H1 (cell line): Measurements from ENCODE around the gene NRXN2. TPM values are rescaled to one million over a fixed set of nuclear protein-coding genes. Genes with fewer than 3 reads are reported as not detected.

Experiments
- CTCF ChIA-PET: fragments of 300-600 bp; sonication (Branson Sonifier 250); formaldehyde crosslinking; loops from one replicate; lab custom pipeline; 2021; ENCODE audit not compliant: partially characterized antibody; lab: Charles Lee
- POLR2A ChIA-PET: fragments of 300-600 bp; sonication (Branson Sonifier 250); formaldehyde crosslinking; loops from one replicate; lab custom pipeline; 2021; ENCODE audit warnings: inconsistent platforms; ENCODE audit not compliant: partially characterized antibody; lab: Charles Lee
- DNase-seq, 2 experiments: peaks; one replicate each; pipeline versions ENCODE4 v3.0.0 to v3.0.0-alpha.2; 2010 to 2022; ENCODE audit warnings: low spot score in 2 of 2, low read depth in 1 of 2, mixed read lengths in 1 of 2
- FAIRE-seq: peaks from 2 replicates; lab custom pipeline; 2011; peaks lifted over from hg19 to GRCh38; lab: Jason Lieb, UNC
- H2AFZ ChIP-seq: 2 replicates; pipeline ENCODE4 v1.8.1; 2012; ENCODE audit warnings: low read length, inconsistent platforms
- H2AK5ac ChIP-seq: 2 replicates; pipeline ENCODE4 v1.6.1; 2013; ENCODE audit warnings: low read depth, low read length
- H2BK120ac ChIP-seq: replicated peaks from 2 replicates; pipeline ENCODE3; 2013; ENCODE audit warnings: low read depth, low read length, inconsistent platforms
- H2BK12ac ChIP-seq: 2 replicates; pipeline ENCODE4 v1.6.1; 2013; ENCODE audit warnings: low read depth, low read length
- H2BK15ac ChIP-seq: 2 replicates; pipeline ENCODE4 v1.6.1; 2013; ENCODE audit warnings: low read length
- H2BK20ac ChIP-seq: 2 replicates; pipeline ENCODE4 v1.6.1; 2013; ENCODE audit warnings: low read length
- H2BK5ac ChIP-seq: 2 replicates; pipeline ENCODE4 v1.6.1; 2013; ENCODE audit warnings: low read depth, low read length
- H3K14ac ChIP-seq: 2 replicates; pipeline ENCODE4 v1.6.1; 2013; ENCODE audit warnings: inconsistent platforms; ENCODE audit not compliant: insufficient read length
- H3K18ac ChIP-seq: 2 replicates; pipeline ENCODE4 v1.6.1; 2013; ENCODE audit warnings: low read length; ENCODE audit errors: extremely low read depth
- H3K23ac ChIP-seq: 2 replicates; pipeline ENCODE4 v1.6.1; 2013; ENCODE audit warnings: inconsistent platforms; ENCODE audit not compliant: insufficient read length
- H3K23me2 ChIP-seq: 2 replicates; pipeline ENCODE4 v1.6.1; 2013; ENCODE audit warnings: low read depth, low read length
- H3K27ac ChIP-seq: 2 replicates; pipeline ENCODE4 v1.6.1; 2011; ENCODE audit warnings: low read depth, low read length, inconsistent platforms
- H3K27me3 ChIP-seq, 4 experiments: replicated peaks in 1 of 4; 1 replicate in 1 of 4; 2 replicates in 3 of 4; pipeline versions ENCODE4 v1.6.1 to v1.8.1; 2011 to 2013; ENCODE audit warnings: low read length in 3 of 4, mild to moderate bottlenecking in 3 of 4, inconsistent platforms in 2 of 4, mixed read lengths in 2 of 4, moderate library complexity in 1 of 4; ENCODE audit not compliant: control insufficient read depth in 3 of 4, insufficient read depth in 3 of 4; ENCODE audit errors: extremely low read depth in 1 of 4
- H3K36me3 ChIP-seq, 4 experiments: 2 replicates each; pipeline versions ENCODE4 v1.6.1 to v1.8.1; 2011 to 2013; ENCODE audit warnings: mild to moderate bottlenecking in 4 of 4, low read length in 3 of 4, moderate library complexity in 2 of 4, control low read depth in 1 of 4, inconsistent platforms in 1 of 4; ENCODE audit not compliant: insufficient read depth in 4 of 4, control insufficient read depth in 2 of 4
- H3K4ac ChIP-seq: replicated peaks from 2 replicates; pipeline ENCODE3; 2013; ENCODE audit warnings: low read length, low read depth, mixed read lengths, inconsistent platforms; ENCODE audit not compliant: insufficient read length
- H3K4me1 ChIP-seq, 4 experiments: replicated peaks in 1 of 4; 1 replicate in 1 of 4; 2 replicates in 3 of 4; pipeline versions ENCODE4 v1.6.1 to v1.8.1; 2011 to 2013; ENCODE audit warnings: low read length in 3 of 4, inconsistent platforms in 2 of 4, mixed read lengths in 1 of 4; ENCODE audit not compliant: insufficient read depth in 4 of 4, control insufficient read depth in 3 of 4
- H3K4me2 ChIP-seq, 2 experiments: 2 replicates each; pipeline versions ENCODE4 v1.6.1 to v1.8.1; 2011 to 2013; ENCODE audit warnings: low read depth in 2 of 2, low read length in 2 of 2, control low read depth in 1 of 2, inconsistent platforms in 1 of 2, mild to moderate bottlenecking in 1 of 2; ENCODE audit not compliant: insufficient read depth in 1 of 2
- H3K4me3 ChIP-seq, 4 experiments: fragments of 200-600, 300-600 bp in 1 of 4; sonication (generic), shearing (Covaris generic), sonication (Bioruptor Twin) in 1 of 4; 2 replicates each; pipeline versions ENCODE4 v1.5.1 to v1.8.1; 2011 to 2016; ENCODE audit warnings: low read length in 4 of 4, low read depth in 3 of 4, control low read depth in 2 of 4, inconsistent platforms in 2 of 4, mild to moderate bottlenecking in 2 of 4, mixed read lengths in 1 of 4, moderate library complexity in 1 of 4; ENCODE audit not compliant: insufficient read depth in 2 of 4; ENCODE audit errors: extremely low read depth in 1 of 4
- H3K56ac ChIP-seq: replicated peaks from 2 replicates; pipeline ENCODE3; 2013; ENCODE audit warnings: low read depth, mild to moderate bottlenecking, mixed read lengths, low read length, inconsistent platforms; ENCODE audit not compliant: insufficient read length
- H3K79me1 ChIP-seq: 2 replicates; pipeline ENCODE4 v1.6.1; 2013; ENCODE audit warnings: low read depth, low read length, control low read depth
- H3K79me2 ChIP-seq, 2 experiments: 2 replicates each; pipeline versions ENCODE4 v1.6.1 to v1.8.1; 2012 to 2013; ENCODE audit warnings: low read length in 2 of 2, mild to moderate bottlenecking in 2 of 2, inconsistent platforms in 1 of 2; ENCODE audit not compliant: insufficient read depth in 2 of 2, control insufficient read depth in 1 of 2
- H3K9ac ChIP-seq, 4 experiments: replicated peaks in 1 of 4; 1 replicate in 1 of 4; 2 replicates in 3 of 4; pipeline versions ENCODE4 v1.6.1 to v1.8.1; 2011 to 2013; ENCODE audit warnings: low read depth in 3 of 4, low read length in 3 of 4, control low read depth in 2 of 4, mild to moderate bottlenecking in 2 of 4, moderate library complexity in 2 of 4, inconsistent platforms in 1 of 4; ENCODE audit errors: extremely low read depth in 1 of 4
- H3K9me3 ChIP-seq, 2 experiments: 2 replicates each; pipeline versions ENCODE4 v1.6.1 to v1.8.1; 2012 to 2013; ENCODE audit warnings: mild to moderate bottlenecking in 2 of 2, moderate library complexity in 2 of 2, control low read depth in 1 of 2, inconsistent platforms in 1 of 2, low read depth in 1 of 2, low read length in 1 of 2, mixed read lengths in 1 of 2; ENCODE audit not compliant: insufficient read depth in 2 of 2
- H4K20me1 ChIP-seq, 2 experiments: replicated peaks in 1 of 2; 2 replicates each; pipeline versions ENCODE3 to v1.8.1; 2011 to 2013; ENCODE audit warnings: inconsistent platforms in 2 of 2, low read length in 2 of 2, mild to moderate bottlenecking in 1 of 2; ENCODE audit not compliant: insufficient read depth in 2 of 2, control insufficient read depth in 1 of 2
- H4K5ac ChIP-seq: 2 replicates; pipeline ENCODE4 v1.6.1; 2013; ENCODE audit warnings: low read length, low read depth, mixed read lengths, inconsistent platforms; ENCODE audit not compliant: insufficient read length
- H4K8ac ChIP-seq: 2 replicates; pipeline ENCODE4 v1.8.0; 2013; ENCODE audit warnings: mild to moderate bottlenecking, moderate library complexity, low read length, inconsistent platforms; ENCODE audit not compliant: insufficient read depth; ENCODE audit errors: extremely low read depth
- H4K91ac ChIP-seq: replicated peaks from 2 replicates; pipeline ENCODE3; 2013; ENCODE audit warnings: low read length, mixed read lengths, inconsistent platforms; ENCODE audit not compliant: insufficient read length
- HDAC2 ChIP-seq, 2 experiments: fragments of 300-600 bp in 1 of 2; sonication (generic) in 1 of 2; IDR thresholded peaks; 2 replicates each; pipeline ENCODE4 v1.6.1; 2011 to 2012; ENCODE audit warnings: low read depth in 2 of 2, low read length in 2 of 2, mild to moderate bottlenecking in 2 of 2, moderate library complexity in 2 of 2, borderline replicate concordance in 1 of 2, inconsistent platforms in 1 of 2
- JUND ChIP-seq: IDR thresholded peaks from 2 replicates; pipeline ENCODE4 v1.6.1; 2011; ENCODE audit warnings: mild to moderate bottlenecking, improper control_type of control experiment, low read length
- KDM4A ChIP-seq: IDR thresholded peaks from one replicate; pipeline ENCODE4 v1.7.1; 2012; ENCODE audit warnings: low read depth, mild to moderate bottlenecking, moderate library complexity, low read length, inconsistent platforms; ENCODE audit not compliant: severe bottlenecking
- PHF8 ChIP-seq: fragments of 200-600 bp; sonication (generic); conservative IDR thresholded peaks from 2 replicates; pipeline ENCODE4 v1.7.1; 2012; ENCODE audit warnings: low read depth, mild to moderate bottlenecking, inconsistent platforms, low read length, moderate library complexity
- RBBP5 ChIP-seq: IDR thresholded peaks from 2 replicates; pipeline ENCODE4 v1.7.1; 2012; ENCODE audit warnings: low read depth, mild to moderate bottlenecking, inconsistent platforms, low read length, moderate library complexity, borderline replicate concordance
- RFX5 ChIP-seq: IDR thresholded peaks from 2 replicates; pipeline ENCODE4 v1.6.1; 2011; ENCODE audit warnings: low read depth, low read length, improper control_type of control experiment, borderline replicate concordance
- SIX5 ChIP-seq: IDR thresholded peaks from 2 replicates; pipeline ENCODE4 v1.6.1; 2011; ENCODE audit warnings: mild to moderate bottlenecking, low read depth, low read length
- SP1 ChIP-seq: IDR thresholded peaks from 2 replicates; pipeline ENCODE4 v1.6.1; 2011; ENCODE audit warnings: low read depth, low read length
- SP4 ChIP-seq: IDR thresholded peaks from 2 replicates; pipeline ENCODE4 v1.6.1; 2012; ENCODE audit warnings: low read length, inconsistent platforms
- TAF1 ChIP-seq: IDR thresholded peaks from 2 replicates; pipeline ENCODE4 v1.6.1; 2011; ENCODE audit warnings: mild to moderate bottlenecking, low read depth, low read length
- TBP ChIP-seq: IDR thresholded peaks from 2 replicates; pipeline ENCODE4 v1.6.1; 2011; ENCODE audit warnings: low read depth, low read length, improper control_type of control experiment
- WGBS, 2 experiments: shearing (Covaris generic) in 1 of 2; methylation state at CpG; one replicate each; pipeline versions ENCODE4 v1.1.6 to v1.1.7; 2013 to 2015; ENCODE audit warnings: low lambda C conversion rate in 2 of 2, mixed read lengths in 2 of 2, inconsistent platforms in 1 of 2, low coverage in 1 of 2, missing lambda C conversion rate in 1 of 2; ENCODE audit not compliant: insufficient replicate concordance in 2 of 2, insufficient coverage in 1 of 2, insufficient read length in 1 of 2; ENCODE audit errors: extremely low coverage in 1 of 2, missing lambda C conversion rate in 1 of 2; 5-methylcytosine and 5-hydroxymethylcytosine counted together
- polyA plus RNA-seq, 7 experiments: library from polyadenylated mRNA; depleted of rRNA in 3 of 7; stranded (reverse) in 5 of 7; unstranded in 2 of 7; fragments of >200 nt in 5 of 7; fragments of 200-250 nt in 2 of 7; gene quantifications; 1 replicate in 5 of 7; 2 replicates in 1 of 7; 4 replicates in 1 of 7; pipeline versions ENCODE4 v1.2.1 to v1.2.3, GENCODE V29; 2011 to 2013; ENCODE audit warnings: missing spikeins in 2 of 7, mixed read lengths in 2 of 7
- total RNA-seq: library from RNA; stranded (reverse); fragmentation: NEBNext Ultra II Directional; extraction: Animal tissue kit (Norgen Biotek cat#: 25700); gene quantifications from 2 replicates; pipeline ENCODE4 v1.2.1, GENCODE V29; 2021
- TF ChIP-seq, protein P1 (sequence below), 3 experiments: IDR thresholded peaks; 1 replicate in 2 of 3; 2 replicates in 1 of 3; pipeline versions ENCODE4 v1.5.1 to v1.6.1; 2011; ENCODE audit warnings: low read length in 3 of 3, mild to moderate bottlenecking in 3 of 3, inconsistent platforms in 2 of 3, low read depth in 1 of 3, moderate library complexity in 1 of 3; ENCODE audit not compliant: insufficient read depth in 1 of 3; ENCODE audit errors: control extremely low read depth in 1 of 3

NRXN2 gene
- total and polyA plus RNA-seq, 2 of the 8 experiments (the other 6 are each of a cell fraction or from before 2014, with no cell fraction given) = 1.3 to 11.5 TPM

DNA sequence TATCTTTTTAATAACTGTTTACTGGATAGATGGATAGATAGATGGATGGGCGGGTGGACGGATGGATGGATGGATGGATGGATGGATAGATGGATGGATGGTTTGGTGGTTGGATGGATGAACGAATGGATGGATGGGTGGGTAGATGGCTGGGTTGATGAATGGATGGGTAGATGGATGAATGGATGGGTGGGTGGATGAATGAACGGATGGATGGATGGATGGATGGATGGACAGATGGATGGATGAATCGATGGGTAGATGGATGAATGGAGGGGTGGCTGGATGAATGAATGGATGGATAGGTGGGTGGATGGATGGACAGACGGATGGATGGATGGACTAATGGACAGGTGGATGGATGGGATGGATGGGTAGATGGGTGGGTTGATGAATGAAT is 145.8 kb downstream of the NRXN2 start:
- peaks cover 11% of the 10 kb centered on the region; the same call in 1 of the 2 replicates for H3K23me2 ChIP-seq
- no peak overlapping the region for H3K23ac ChIP-seq
- no peaks in the 10 kb centered on the region; a peak in 1 of 7 replicates for H3K4me1 ChIP-seq
- H4K20me1 ChIP-seq = peaks cover 0 to 6% of the 10 kb centered on the region in 2 experiments
- H3K9me3 ChIP-seq = no peaks in the 10 kb centered on the region
- no peaks in the 10 kb centered on the region for H3K79me1 ChIP-seq
- no peak overlapping the region for H3K18ac ChIP-seq
- no peak overlapping the region for H4K8ac ChIP-seq
- no peak overlapping the region for H4K91ac ChIP-seq
- 87 to 100% methylated on average over 3 to 6 of the region's 6 CpGs for WGBS, 2 experiments
- no peak overlapping the region for H3K4me2 ChIP-seq
- no peak overlapping the region for H3K14ac ChIP-seq
- H2BK15ac ChIP-seq = no peak overlapping the region
- no peak overlapping the region for H3K27ac ChIP-seq
- no peak overlapping the region for H2BK5ac ChIP-seq
- no peak overlapping the region for H4K5ac ChIP-seq
- H3K56ac ChIP-seq = no peak overlapping the region
- H3K79me2 ChIP-seq = no peaks in the 10 kb centered on the region
- DNase-seq (no peak), FAIRE-seq (no peak)
- no peak overlapping the region for H3K4ac ChIP-seq
- H2AFZ ChIP-seq = no peak overlapping the region
- H3K4me3 ChIP-seq = no peak overlapping the region
- ChIA-PET POLR2A (no interaction called here), CTCF (interaction anchor here (1.0 kb wide), 1 partner anchor 20 kb away, joined by 3 read pairs; no protein-coding TSS in a partner anchor)
- H2BK120ac ChIP-seq = no peak overlapping the region
- H2AK5ac ChIP-seq = no peak overlapping the region
- H3K9ac ChIP-seq = no peak overlapping the region
- H2BK20ac ChIP-seq = no peak overlapping the region
- no peak overlapping the region for H2BK12ac ChIP-seq
- no peaks in the 10 kb centered on the region for H3K36me3 ChIP-seq
- no peaks in the 10 kb centered on the region; a peak in 3 of 7 replicates for H3K27me3 ChIP-seq
- TF ChIP-seq SP1 = no peak
- no peak for TF ChIP-seq PHF8
- no peak for TF ChIP-seq TAF1
- no peak for TF ChIP-seq SP4
- no peak for TF ChIP-seq HDAC2 (IDR thresholded peaks at IDR 0.05; ENCODE audit: borderline replicate concordance in 1 of 2, low read depth in 2 of 2, low read length in 2 of 2)
- no peak for TF ChIP-seq TBP
- TF ChIP-seq, protein P1, sequence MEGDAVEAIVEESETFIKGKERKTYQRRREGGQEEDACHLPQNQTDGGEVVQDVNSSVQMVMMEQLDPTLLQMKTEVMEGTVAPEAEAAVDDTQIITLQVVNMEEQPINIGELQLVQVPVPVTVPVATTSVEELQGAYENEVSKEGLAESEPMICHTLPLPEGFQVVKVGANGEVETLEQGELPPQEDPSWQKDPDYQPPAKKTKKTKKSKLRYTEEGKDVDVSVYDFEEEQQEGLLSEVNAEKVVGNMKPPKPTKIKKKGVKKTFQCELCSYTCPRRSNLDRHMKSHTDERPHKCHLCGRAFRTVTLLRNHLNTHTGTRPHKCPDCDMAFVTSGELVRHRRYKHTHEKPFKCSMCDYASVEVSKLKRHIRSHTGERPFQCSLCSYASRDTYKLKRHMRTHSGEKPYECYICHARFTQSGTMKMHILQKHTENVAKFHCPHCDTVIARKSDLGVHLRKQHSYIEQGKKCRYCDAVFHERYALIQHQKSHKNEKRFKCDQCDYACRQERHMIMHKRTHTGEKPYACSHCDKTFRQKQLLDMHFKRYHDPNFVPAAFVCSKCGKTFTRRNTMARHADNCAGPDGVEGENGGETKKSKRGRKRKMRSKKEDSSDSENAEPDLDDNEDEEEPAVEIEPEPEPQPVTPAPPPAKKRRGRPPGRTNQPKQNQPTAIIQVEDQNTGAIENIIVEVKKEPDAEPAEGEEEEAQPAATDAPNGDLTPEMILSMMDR (IDR thresholded peaks at IDR 0.05; ENCODE audit: control extremely low read depth in 1 of 3, insufficient read depth in 1 of 3, low read depth in 1 of 3, low read length in 3 of 3) = no peak
- TF ChIP-seq KDM4A = no peak
- no peak for TF ChIP-seq RBBP5
- no peak for TF ChIP-seq JUND
- no peak for TF ChIP-seq SIX5
- no peak for TF ChIP-seq RFX5
